SU-DHL-6 (cell line): ENCODE data around the gene RETREG1.

Source experiments
- EZH2phosphoT487 ChIP-seq: fragments of 200-600 bp; sonication (generic), shearing (Covaris generic); conservative IDR thresholded peaks from 2 replicates; pipeline ENCODE4 v1.6.1; 2018; ENCODE audit warnings: mild to moderate bottlenecking, antibody characterized with exemption, low read length, moderate library complexity, mixed read lengths
- TF ChIP-seq, protein P1 (sequence below): fragments of 200-600 bp; sonication (generic); IDR thresholded peaks from one replicate; pipeline ENCODE4 v1.5.1; 2017; ENCODE audit warnings: antibody characterized with exemption, mild to moderate bottlenecking, low read length, moderate library complexity; ENCODE audit not compliant: insufficient read depth, poor library complexity, severe bottlenecking

DNA sequence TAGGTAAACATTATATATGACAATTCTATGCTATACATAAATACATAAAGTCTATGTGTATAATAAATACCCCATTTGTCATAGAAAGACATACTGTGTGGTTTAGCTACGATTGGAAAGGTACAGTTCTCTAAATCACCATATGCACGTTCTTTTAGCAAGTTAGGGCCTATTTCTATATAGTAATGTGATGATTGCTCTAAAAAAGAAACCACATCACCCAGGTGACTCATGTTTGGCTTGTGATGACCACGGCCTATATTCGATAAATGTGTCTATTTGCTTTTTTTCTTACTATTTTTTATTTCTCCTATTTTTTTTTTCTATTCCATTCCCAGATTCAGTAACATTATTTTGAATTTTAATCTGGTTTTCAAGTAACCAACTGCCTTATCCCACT lies 34.7 kb downstream of the RETREG1 start:
- TF ChIP-seq, protein P1, sequence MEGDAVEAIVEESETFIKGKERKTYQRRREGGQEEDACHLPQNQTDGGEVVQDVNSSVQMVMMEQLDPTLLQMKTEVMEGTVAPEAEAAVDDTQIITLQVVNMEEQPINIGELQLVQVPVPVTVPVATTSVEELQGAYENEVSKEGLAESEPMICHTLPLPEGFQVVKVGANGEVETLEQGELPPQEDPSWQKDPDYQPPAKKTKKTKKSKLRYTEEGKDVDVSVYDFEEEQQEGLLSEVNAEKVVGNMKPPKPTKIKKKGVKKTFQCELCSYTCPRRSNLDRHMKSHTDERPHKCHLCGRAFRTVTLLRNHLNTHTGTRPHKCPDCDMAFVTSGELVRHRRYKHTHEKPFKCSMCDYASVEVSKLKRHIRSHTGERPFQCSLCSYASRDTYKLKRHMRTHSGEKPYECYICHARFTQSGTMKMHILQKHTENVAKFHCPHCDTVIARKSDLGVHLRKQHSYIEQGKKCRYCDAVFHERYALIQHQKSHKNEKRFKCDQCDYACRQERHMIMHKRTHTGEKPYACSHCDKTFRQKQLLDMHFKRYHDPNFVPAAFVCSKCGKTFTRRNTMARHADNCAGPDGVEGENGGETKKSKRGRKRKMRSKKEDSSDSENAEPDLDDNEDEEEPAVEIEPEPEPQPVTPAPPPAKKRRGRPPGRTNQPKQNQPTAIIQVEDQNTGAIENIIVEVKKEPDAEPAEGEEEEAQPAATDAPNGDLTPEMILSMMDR = no peak
- TF ChIP-seq EZH2phosphoT487 = no peak
